Fibroblast of pulmonary artery (primary cell): Measurements from ENCODE around the gene HES5.

Source experiments
- DNase-seq: peaks from one replicate; pipeline ENCODE4 v3.0.0-alpha.2; 2010; ENCODE audit warnings: low read depth
- H3K4me3 ChIP-seq: replicated peaks from 2 replicates; pipeline ENCODE4 v1.5.1; 2011; ENCODE audit warnings: low read depth, mild to moderate bottlenecking, control low read depth, low read length, moderate library complexity
- TF ChIP-seq, protein P1 (sequence below): IDR thresholded peaks from 2 replicates; pipeline ENCODE4 v1.5.1; 2011; ENCODE audit warnings: mild to moderate bottlenecking, control low read depth, low read length, inconsistent platforms; ENCODE audit errors: missing control alignments

The HES5 gene

GRCh38 chr1:2506007-2506860, 23.8 kb downstream of the HES5 start:
- H3K4me3 ChIP-seq, result no peak overlapping the region
- TF ChIP-seq, protein P1, sequence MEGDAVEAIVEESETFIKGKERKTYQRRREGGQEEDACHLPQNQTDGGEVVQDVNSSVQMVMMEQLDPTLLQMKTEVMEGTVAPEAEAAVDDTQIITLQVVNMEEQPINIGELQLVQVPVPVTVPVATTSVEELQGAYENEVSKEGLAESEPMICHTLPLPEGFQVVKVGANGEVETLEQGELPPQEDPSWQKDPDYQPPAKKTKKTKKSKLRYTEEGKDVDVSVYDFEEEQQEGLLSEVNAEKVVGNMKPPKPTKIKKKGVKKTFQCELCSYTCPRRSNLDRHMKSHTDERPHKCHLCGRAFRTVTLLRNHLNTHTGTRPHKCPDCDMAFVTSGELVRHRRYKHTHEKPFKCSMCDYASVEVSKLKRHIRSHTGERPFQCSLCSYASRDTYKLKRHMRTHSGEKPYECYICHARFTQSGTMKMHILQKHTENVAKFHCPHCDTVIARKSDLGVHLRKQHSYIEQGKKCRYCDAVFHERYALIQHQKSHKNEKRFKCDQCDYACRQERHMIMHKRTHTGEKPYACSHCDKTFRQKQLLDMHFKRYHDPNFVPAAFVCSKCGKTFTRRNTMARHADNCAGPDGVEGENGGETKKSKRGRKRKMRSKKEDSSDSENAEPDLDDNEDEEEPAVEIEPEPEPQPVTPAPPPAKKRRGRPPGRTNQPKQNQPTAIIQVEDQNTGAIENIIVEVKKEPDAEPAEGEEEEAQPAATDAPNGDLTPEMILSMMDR, result no peak
- no peak for DNase-seq

- TF ChIP-seq, protein P1, result no peak
- DNase-seq, result no peak
- H3K4me3 ChIP-seq, result no peak overlapping the region
Measured at GRCh38 chr1:2505461-2505994, 24.5 kb downstream of the HES5 start.

- TF ChIP-seq, protein P1, result no peak
- H3K4me3 ChIP-seq, result no peak overlapping the region
- DNase-seq, result no peak
Measured at GRCh38 chr1:2504949-2505272, 25.2 kb downstream of the HES5 start.

- no peak overlapping the region for H3K4me3 ChIP-seq
- no peak for DNase-seq
- TF ChIP-seq, protein P1, result no peak
Measured at GRCh38 chr1:2504225-2504948, 25.7 kb downstream of the HES5 start.

DNA sequence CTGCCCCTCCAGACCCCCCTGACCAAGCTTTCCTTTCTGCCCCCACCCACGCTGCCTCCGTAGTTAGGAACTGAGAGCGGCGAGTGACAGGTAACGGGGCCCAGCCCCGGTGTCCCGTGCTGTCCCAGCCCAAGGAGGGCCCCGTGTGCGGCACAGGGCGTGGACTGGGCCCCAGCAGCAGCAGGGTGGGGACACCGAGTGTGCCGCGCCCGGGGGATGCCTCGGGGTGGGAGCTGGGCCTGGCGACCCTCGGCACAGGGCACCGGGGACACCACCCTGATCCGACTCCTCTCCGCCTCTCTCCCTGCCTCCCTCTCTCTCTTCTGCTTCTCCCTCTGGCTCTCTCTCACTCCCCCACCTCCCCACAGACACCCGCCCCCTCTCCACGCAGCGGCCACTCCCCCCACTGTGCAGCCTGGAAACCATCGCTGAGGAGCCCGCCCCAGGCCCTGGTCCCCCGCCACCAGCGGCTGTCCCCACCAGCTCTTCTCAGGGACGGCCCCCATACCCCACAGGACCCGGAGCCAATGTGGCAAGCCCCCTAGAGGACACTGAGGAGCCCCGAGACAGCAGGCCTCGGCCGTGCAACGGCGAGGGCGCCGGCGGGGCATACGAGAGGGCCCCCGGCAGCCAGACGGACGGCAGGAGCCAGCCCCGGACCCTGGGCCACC, 26.4 kb downstream of the HES5 start:
- no peak for DNase-seq
- TF ChIP-seq, protein P1, result no peak
- H3K4me3 ChIP-seq, result no peak overlapping the region

GRCh38 chr1:2502661-2503553, 27.2 kb downstream of the HES5 start:
- no peak overlapping the region for H3K4me3 ChIP-seq
- TF ChIP-seq, protein P1, result no peak
- no peak for DNase-seq
